Measurements from ENCODE around the gene ATXN7L2.

GRCh38 chr1:109530457-109531087 lies 46.9 kb downstream of the ATXN7L2 start:
- TF ChIP-seq, protein P1, sequence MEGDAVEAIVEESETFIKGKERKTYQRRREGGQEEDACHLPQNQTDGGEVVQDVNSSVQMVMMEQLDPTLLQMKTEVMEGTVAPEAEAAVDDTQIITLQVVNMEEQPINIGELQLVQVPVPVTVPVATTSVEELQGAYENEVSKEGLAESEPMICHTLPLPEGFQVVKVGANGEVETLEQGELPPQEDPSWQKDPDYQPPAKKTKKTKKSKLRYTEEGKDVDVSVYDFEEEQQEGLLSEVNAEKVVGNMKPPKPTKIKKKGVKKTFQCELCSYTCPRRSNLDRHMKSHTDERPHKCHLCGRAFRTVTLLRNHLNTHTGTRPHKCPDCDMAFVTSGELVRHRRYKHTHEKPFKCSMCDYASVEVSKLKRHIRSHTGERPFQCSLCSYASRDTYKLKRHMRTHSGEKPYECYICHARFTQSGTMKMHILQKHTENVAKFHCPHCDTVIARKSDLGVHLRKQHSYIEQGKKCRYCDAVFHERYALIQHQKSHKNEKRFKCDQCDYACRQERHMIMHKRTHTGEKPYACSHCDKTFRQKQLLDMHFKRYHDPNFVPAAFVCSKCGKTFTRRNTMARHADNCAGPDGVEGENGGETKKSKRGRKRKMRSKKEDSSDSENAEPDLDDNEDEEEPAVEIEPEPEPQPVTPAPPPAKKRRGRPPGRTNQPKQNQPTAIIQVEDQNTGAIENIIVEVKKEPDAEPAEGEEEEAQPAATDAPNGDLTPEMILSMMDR (IDR thresholded peaks at IDR 0.05), result no peak
- TF ChIP-seq, protein P2, sequence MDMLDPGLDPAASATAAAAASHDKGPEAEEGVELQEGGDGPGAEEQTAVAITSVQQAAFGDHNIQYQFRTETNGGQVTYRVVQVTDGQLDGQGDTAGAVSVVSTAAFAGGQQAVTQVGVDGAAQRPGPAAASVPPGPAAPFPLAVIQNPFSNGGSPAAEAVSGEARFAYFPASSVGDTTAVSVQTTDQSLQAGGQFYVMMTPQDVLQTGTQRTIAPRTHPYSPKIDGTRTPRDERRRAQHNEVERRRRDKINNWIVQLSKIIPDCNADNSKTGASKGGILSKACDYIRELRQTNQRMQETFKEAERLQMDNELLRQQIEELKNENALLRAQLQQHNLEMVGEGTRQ (IDR thresholded peaks at IDR 0.05), result no peak
- no peak for TF ChIP-seq EP300 (IDR thresholded peaks at IDR 0.05)
- TF ChIP-seq CEBPB (IDR thresholded peaks at IDR 0.05), result no peak
- TF ChIP-seq, protein P3, sequence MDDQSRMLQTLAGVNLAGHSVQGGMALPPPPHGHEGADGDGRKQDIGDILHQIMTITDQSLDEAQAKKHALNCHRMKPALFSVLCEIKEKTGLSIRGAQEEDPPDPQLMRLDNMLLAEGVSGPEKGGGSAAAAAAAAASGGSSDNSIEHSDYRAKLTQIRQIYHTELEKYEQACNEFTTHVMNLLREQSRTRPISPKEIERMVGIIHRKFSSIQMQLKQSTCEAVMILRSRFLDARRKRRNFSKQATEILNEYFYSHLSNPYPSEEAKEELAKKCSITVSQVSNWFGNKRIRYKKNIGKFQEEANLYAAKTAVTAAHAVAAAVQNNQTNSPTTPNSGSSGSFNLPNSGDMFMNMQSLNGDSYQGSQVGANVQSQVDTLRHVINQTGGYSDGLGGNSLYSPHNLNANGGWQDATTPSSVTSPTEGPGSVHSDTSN (IDR thresholded peaks at IDR 0.05), result no peak
- no peak for TF ChIP-seq TP53 (CRISPR knock-in tag; IDR thresholded peaks at IDR 0.05)
- no peak for TF ChIP-seq JUNB (IDR thresholded peaks at IDR 0.05)
- no peak for TF ChIP-seq EHF (CRISPR knock-in tag; IDR thresholded peaks at IDR 0.05)
- TF ChIP-seq CBX8 (IDR thresholded peaks at IDR 0.05), result no peak
- no peak for TF ChIP-seq ZFP36 (IDR thresholded peaks at IDR 0.05; ENCODE audit: borderline replicate concordance, partially characterized antibody)
- TF ChIP-seq POLR2A (IDR thresholded peaks at IDR 0.05; ENCODE audit: low read length), result no peak
- no peak for TF ChIP-seq POLR2AphosphoS2 (conservative IDR thresholded peaks at IDR 0.05; ENCODE audit: low read length)
- no peak for TF ChIP-seq BHLHE40 (IDR thresholded peaks at IDR 0.05; ENCODE audit: low read depth, low read length)

All from A549 (cell line).